Activated T-helper 2 cell treated with anti-CD3 and anti-CD28 coated beads, Interferon-gamma antibody, Interleukin-2, Interleukin-4, amounts not matched to agents 10 μg/mL and 5 μg/mL and 100 μg/mL, durations not matched to agents 14 hours and 24 hours and 36 hours (primary cell): Measurements from ENCODE around the gene WNT7A. TPM values are rescaled to one million over a fixed set of nuclear protein-coding genes. Genes with fewer than 3 reads are reported as not detected.
"Not testable (repeated sequence)": the region's sequence is repeated elsewhere in the genome, so short reads cannot be mapped to it uniquely, and the experiment has no call there.

Experiments
- DNase-seq: peaks from one replicate; pipeline ENCODE4 v3.0.0; 2021; ENCODE audit warnings: low spot score
- H3K27ac Mint-ChIP-seq: one replicate; pipeline ENCODE4 v1.8.0; 2021; ENCODE audit warnings: mixed read lengths
- H3K27me3 Mint-ChIP-seq: one replicate; pipeline ENCODE4 v1.8.0; 2021; ENCODE audit warnings: low read depth, mixed read lengths
- H3K36me3 Mint-ChIP-seq: one replicate; pipeline ENCODE4 v1.8.0; 2021; ENCODE audit warnings: low read depth, mixed read lengths
- H3K4me1 Mint-ChIP-seq: one replicate; pipeline ENCODE4 v1.8.0; 2021; ENCODE audit warnings: low read depth, mixed read lengths
- H3K4me3 Mint-ChIP-seq: one replicate; pipeline ENCODE4 v1.8.0; 2021; ENCODE audit warnings: low read depth, mild to moderate bottlenecking, moderate library complexity, mixed read lengths
- H3K9me3 Mint-ChIP-seq: one replicate; pipeline ENCODE4 v1.8.0; 2021; ENCODE audit warnings: mixed read lengths
- intact Hi-C: fragments of 100-400 bp; cut with micrococcal nuclease; formaldehyde crosslinking; loops from one replicate; pipeline ENCODE4 v1.15.1; 2023
- total RNA-seq: library from RNA; stranded (reverse); gene quantifications from 2 replicates; pipeline ENCODE4 v1.2.3, GENCODE V29; 2022

Gene WNT7A
- total RNA-seq, 1 donor from 2014 or later, result not detected

DNA sequence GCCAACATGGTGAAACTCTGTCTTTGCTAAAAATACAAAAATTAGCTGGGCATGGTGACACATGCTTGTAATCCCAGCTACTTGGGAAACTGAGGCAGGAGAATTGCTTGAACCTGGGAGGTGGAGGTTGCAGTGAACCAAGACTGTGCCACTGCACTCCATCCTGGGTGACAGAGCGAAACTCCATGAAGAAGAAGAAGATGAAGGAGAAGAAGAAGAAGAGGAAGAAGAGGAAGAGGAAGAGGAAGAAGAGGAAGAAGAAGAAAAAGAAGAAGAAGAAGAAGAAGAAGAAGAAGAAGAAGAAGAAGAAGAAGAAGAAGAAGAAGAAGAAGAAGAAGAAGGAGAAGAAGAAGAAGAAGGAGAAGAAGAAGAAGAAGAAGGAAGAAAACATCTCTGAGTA is 23.2 kb downstream of the WNT7A start:
- intact Hi-C loops, H3K27ac Mint-ChIP-seq, H3K27me3 Mint-ChIP-seq, H3K36me3 Mint-ChIP-seq, H3K4me3 Mint-ChIP-seq, H3K9me3 Mint-ChIP-seq, H3K4me1 Mint-ChIP-seq, DNase-seq: not testable (repeated sequence)

GRCh38 chr3:13856006-13856405 is 23.9 kb downstream of the WNT7A start:
- H3K27me3 Mint-ChIP-seq, result no peaks in the 10 kb centered on the region
- H3K4me3 Mint-ChIP-seq, result no peak overlapping the region
- no peaks in the 10 kb centered on the region for H3K9me3 Mint-ChIP-seq
- no peak overlapping the region for H3K27ac Mint-ChIP-seq
- no peak for DNase-seq
- no peaks in the 10 kb centered on the region for H3K36me3 Mint-ChIP-seq
- intact Hi-C loops, result no loop called here
- no peaks in the 10 kb centered on the region for H3K4me1 Mint-ChIP-seq

- no peaks in the 10 kb centered on the region for H3K27me3 Mint-ChIP-seq
- H3K9me3 Mint-ChIP-seq, result no peaks in the 10 kb centered on the region
- no peak overlapping the region for H3K4me3 Mint-ChIP-seq
- intact Hi-C loops, result no loop called here
- no peak overlapping the region for H3K27ac Mint-ChIP-seq
- no peak for DNase-seq
- H3K4me1 Mint-ChIP-seq, result no peaks in the 10 kb centered on the region
- H3K36me3 Mint-ChIP-seq, result no peaks in the 10 kb centered on the region
Observed at GRCh38 chr3:13854492-13854891, 25.4 kb downstream of the WNT7A start.

DNA sequence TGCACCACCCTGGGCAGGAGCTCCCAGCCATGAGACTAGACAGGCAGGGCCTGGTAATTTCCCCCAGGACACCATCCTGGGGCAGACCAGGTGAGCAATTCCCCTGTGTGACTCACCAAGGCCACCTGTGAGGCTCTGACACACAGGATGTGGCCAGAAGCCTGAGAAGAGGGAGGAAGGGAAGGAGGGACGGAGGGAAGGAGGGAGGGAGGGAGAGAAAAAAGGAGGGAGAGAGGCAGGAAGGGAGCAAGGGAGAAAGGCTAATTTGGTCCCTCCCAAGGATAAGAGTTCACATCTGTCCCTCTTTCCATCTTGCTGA is 25.9 kb downstream of the WNT7A start:
- H3K36me3 Mint-ChIP-seq, result no peaks in the 10 kb centered on the region
- no peaks in the 10 kb centered on the region for H3K9me3 Mint-ChIP-seq
- intact Hi-C loops, result no loop called here
- H3K27ac Mint-ChIP-seq, result no peak overlapping the region
- no peaks in the 10 kb centered on the region for H3K27me3 Mint-ChIP-seq
- no peak for DNase-seq
- no peaks in the 10 kb centered on the region for H3K4me1 Mint-ChIP-seq
- no peak overlapping the region for H3K4me3 Mint-ChIP-seq

- no peak overlapping the region for H3K4me3 Mint-ChIP-seq
- no peaks in the 10 kb centered on the region for H3K4me1 Mint-ChIP-seq
- intact Hi-C loops, result no loop called here
- H3K27me3 Mint-ChIP-seq, result no peaks in the 10 kb centered on the region
- H3K27ac Mint-ChIP-seq, result no peak overlapping the region
- no peaks in the 10 kb centered on the region for H3K36me3 Mint-ChIP-seq
- DNase-seq, result no peak
- no peaks in the 10 kb centered on the region for H3K9me3 Mint-ChIP-seq
Observed at GRCh38 chr3:13853256-13853977, 26.5 kb downstream of the WNT7A start.

DNA sequence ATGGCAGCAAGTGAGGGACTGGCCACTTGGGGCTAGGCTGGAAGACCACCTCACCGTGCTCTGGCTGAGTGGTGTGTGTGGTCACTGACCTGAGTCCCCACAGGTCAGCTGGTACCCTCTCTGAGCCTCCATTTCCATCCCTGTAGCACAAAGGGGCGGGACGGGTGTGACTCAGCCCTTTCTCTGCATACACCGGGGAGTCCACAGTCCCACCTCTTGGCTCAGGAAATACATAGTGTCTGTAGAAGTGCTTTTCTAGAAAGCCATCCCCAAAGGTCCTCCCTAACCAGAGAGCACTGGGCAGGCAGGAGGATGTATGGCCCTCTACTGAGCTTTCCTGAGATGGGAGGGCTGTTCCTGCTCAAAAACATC is 27.2 kb downstream of the WNT7A start:
- DNase-seq, result no peak
- no peaks in the 10 kb centered on the region for H3K9me3 Mint-ChIP-seq
- H3K27me3 Mint-ChIP-seq, result no peaks in the 10 kb centered on the region
- H3K36me3 Mint-ChIP-seq, result no peaks in the 10 kb centered on the region
- intact Hi-C loops, result no loop called here
- H3K4me1 Mint-ChIP-seq, result no peaks in the 10 kb centered on the region
- H3K4me3 Mint-ChIP-seq, result no peak overlapping the region
- H3K27ac Mint-ChIP-seq, result no peak overlapping the region

- no peaks in the 10 kb centered on the region for H3K4me1 Mint-ChIP-seq
- no peaks in the 10 kb centered on the region for H3K27me3 Mint-ChIP-seq
- H3K27ac Mint-ChIP-seq, result no peak overlapping the region
- H3K9me3 Mint-ChIP-seq, result no peaks in the 10 kb centered on the region
- H3K4me3 Mint-ChIP-seq, result no peak overlapping the region
- intact Hi-C loops, result no loop called here
- no peaks in the 10 kb centered on the region for H3K36me3 Mint-ChIP-seq
- DNase-seq, result no peak
Observed at GRCh38 chr3:13851997-13852637, 27.8 kb downstream of the WNT7A start.

DNA sequence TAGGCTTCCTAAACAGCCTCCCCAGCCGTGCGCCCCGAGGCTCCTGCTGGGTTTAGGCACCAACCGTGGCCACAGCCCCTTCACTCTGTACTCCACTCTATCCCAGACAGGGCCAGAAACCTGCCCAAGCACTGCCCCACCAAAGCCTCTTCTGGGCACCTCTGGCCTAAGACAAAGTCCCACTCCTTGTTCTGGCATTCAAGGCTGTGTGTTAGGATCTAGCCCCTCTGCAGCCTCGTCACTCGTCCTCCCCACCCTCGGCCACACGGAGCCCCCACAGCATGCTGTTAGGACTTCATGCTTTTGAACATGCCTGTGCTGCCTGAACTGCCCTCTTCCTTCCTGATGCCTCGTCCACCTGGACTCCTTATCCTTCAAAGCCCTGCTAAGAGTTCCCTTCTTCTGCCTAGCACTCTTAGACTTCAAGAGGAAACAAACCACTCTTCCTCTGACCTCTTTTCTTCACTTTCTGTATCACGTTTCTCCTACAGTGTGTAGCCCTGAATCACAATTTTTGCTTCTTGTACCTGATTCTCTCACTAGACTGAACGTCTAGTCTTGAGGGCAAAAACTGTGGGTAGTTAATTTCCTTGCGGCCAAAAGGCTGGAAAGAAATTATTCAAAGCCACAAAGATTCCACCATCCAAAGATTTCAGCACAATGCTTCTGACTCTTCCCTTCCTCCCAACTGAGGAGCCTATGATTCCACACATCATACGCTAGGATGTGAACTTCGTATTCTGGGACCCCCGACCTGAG is 28.6 kb downstream of the WNT7A start:
- H3K9me3 Mint-ChIP-seq, result no peaks in the 10 kb centered on the region
- H3K4me3 Mint-ChIP-seq, result no peak overlapping the region
- no peaks in the 10 kb centered on the region for H3K36me3 Mint-ChIP-seq
- no peak overlapping the region for H3K27ac Mint-ChIP-seq
- H3K4me1 Mint-ChIP-seq, result no peaks in the 10 kb centered on the region
- intact Hi-C loops, result no loop called here
- H3K27me3 Mint-ChIP-seq, result no peaks in the 10 kb centered on the region
- no peak for DNase-seq

GRCh38 chr3:13850161-13850945 is 29.5 kb downstream of the WNT7A start:
- Mint-ChIP-seq H3K27me3 (no peaks in the 10 kb centered on the region), H3K4me1 (no peaks in the 10 kb centered on the region), H3K9me3 (no peaks in the 10 kb centered on the region), H3K4me3 (no peak overlapping the region), H3K27ac (no peak overlapping the region), H3K36me3 (no peaks in the 10 kb centered on the region)
- intact Hi-C loops, result no loop called here
- no peak for DNase-seq

- Mint-ChIP-seq H3K4me3 (no peak overlapping the region), H3K4me1 (no peaks in the 10 kb centered on the region), H3K9me3 (no peaks in the 10 kb centered on the region), H3K36me3 (no peaks in the 10 kb centered on the region), H3K27me3 (no peaks in the 10 kb centered on the region), H3K27ac (no peak overlapping the region)
- no peak for DNase-seq
- intact Hi-C loops, result no loop called here
Observed at GRCh38 chr3:13849018-13849417, 30.9 kb downstream of the WNT7A start.

DNA sequence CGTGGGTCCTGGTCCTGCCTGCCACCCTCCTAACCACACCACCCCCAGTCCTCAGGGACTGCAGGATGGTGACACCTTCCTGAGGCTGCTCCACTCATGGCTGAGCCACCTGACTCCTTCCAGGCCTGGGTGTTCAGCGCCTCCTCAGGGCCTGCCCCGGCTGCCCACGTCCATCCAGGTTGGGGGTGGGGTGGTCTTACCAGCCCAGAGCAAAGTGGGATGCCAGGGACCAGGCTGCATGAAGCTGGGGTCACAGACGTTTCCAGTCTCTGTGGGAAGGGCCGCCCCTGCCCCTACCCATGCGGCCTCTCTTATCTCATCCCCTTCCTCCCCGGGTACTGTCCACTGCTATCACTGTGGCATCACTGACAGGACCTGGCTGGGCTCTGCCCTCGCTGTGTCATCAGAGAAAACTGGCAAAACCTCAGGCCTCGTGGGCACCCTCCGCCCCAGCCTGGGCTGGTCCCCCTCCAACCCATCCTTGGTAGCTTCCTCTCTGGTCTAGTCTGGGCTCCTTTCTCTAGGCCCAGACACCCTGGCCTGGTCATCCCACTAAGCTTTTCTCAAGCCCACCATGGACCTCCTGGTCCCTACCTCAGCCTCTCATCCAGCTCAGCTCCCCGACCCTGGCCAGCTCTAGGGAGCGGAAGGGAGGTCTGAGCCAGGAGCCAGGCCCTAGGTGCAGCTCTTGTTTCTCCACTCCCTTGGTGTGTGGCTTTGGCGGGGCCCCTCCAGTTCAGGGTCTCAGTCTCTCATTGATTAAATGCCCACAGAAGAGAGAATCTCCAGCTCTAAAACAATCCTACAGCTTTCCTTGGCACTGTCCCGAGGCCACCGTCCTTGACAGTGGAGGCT is 32.9 kb downstream of the WNT7A start:
- no peak overlapping the region for H3K4me3 Mint-ChIP-seq
- H3K27ac Mint-ChIP-seq, result no peak overlapping the region
- no peaks in the 10 kb centered on the region for H3K36me3 Mint-ChIP-seq

DNA sequence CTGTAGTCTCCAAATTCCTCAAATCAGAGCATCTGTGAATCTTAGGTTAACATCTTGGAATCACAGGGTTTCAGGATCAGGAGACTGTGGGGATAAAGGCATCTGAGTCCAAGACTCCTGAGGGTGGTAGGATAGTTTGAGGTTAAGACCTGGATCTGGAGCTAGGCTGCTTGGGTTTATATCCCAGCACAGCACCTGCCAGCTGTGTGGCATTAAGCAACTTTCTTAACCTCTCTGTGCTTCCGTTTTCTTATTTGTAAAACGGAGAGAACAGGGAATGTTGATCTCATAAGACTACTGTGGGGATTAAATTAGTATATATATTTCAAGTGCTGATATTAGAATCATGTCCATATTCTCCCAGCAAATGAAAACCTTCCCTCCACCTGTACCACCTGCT is 33.6 kb downstream of the WNT7A start:
- no peaks in the 10 kb centered on the region for H3K4me1 Mint-ChIP-seq
- no peaks in the 10 kb centered on the region for H3K9me3 Mint-ChIP-seq
- H3K27ac Mint-ChIP-seq, result no peak overlapping the region
- no peak for DNase-seq
- H3K36me3 Mint-ChIP-seq, result no peaks in the 10 kb centered on the region
- H3K27me3 Mint-ChIP-seq, result no peaks in the 10 kb centered on the region
- intact Hi-C loops, result no loop called here
- H3K4me3 Mint-ChIP-seq, result no peak overlapping the region

More for the DNA sequence above, 32.9 kb downstream of the WNT7A start:
- Mint-ChIP-seq H3K4me1 (no peaks in the 10 kb centered on the region), H3K27me3 (no peaks in the 10 kb centered on the region), H3K9me3 (no peaks in the 10 kb centered on the region)
- no peak for DNase-seq
- intact Hi-C loops, result no loop called here
